GM12878 (cell line): ENCODE measurements around the gene SKAP1.

ENCODE experiments used
- ETV6 ChIP-seq, 2 experiments: fragments of 450-650 bp in 1 of 2; IDR thresholded peaks in 1 of 2; conservative IDR thresholded peaks in 1 of 2; 2 replicates each; pipeline ENCODE4 v1.6.1; 2014; ENCODE audit warnings: antibody characterized with exemption in 1 of 2, borderline replicate concordance in 1 of 2, low read depth in 1 of 2, mild to moderate bottlenecking in 1 of 2, moderate library complexity in 1 of 2
- EZH2 ChIP-seq: IDR thresholded peaks from 2 replicates; pipeline ENCODE4 v1.6.1; 2012; ENCODE audit warnings: low read depth, mild to moderate bottlenecking, control low read depth, inconsistent platforms, low read length, borderline replicate concordance; ENCODE audit not compliant: control insufficient read depth
- HDGF ChIP-seq: fragments of 450-650 bp; IDR thresholded peaks from 2 replicates; pipeline ENCODE4 v1.6.1; 2016; ENCODE audit warnings: antibody characterized with exemption
- POLR2A ChIP-seq: IDR thresholded peaks from 2 replicates; pipeline ENCODE4 v1.6.1; 2011; ENCODE audit warnings: low read depth, mild to moderate bottlenecking, low read length
- POLR2AphosphoS2 ChIP-seq: IDR thresholded peaks from 2 replicates; pipeline ENCODE4 v1.6.1; 2011; ENCODE audit warnings: low read depth, mild to moderate bottlenecking, low read length, improper control_type of control experiment, moderate library complexity
- SP1 ChIP-seq: IDR thresholded peaks from one replicate; pipeline ENCODE4 v1.6.1; 2011; ENCODE audit warnings: low read depth, low read length
- TF ChIP-seq, protein P1 (sequence below), 3 experiments: IDR thresholded peaks in 2 of 3; conservative IDR thresholded peaks in 1 of 3; 2 replicates each; pipeline ENCODE4 v1.5.1; 2011; ENCODE audit warnings: low read depth in 3 of 3, low read length in 3 of 3, mild to moderate bottlenecking in 3 of 3, control low read depth in 2 of 3, moderate library complexity in 2 of 3, inconsistent platforms in 1 of 3, mixed read lengths in 1 of 3; ENCODE audit not compliant: control insufficient read depth in 2 of 3, insufficient read depth in 1 of 3; ENCODE audit errors: extremely low read depth in 1 of 3
- TF ChIP-seq, protein P2 (sequence below): fragments of 450-650 bp; IDR thresholded peaks from 2 replicates; pipeline ENCODE4 v1.6.1; 2017; ENCODE audit warnings: antibody characterized with exemption, mild to moderate bottlenecking, moderate library complexity
- TF ChIP-seq, protein P3 (sequence below): IDR thresholded peaks from 2 replicates; pipeline ENCODE4 v1.6.1; 2012; ENCODE audit warnings: low read depth, low read length, improper control_type of control experiment
- TF ChIP-seq, protein P4 (sequence below): IDR thresholded peaks from 2 replicates; pipeline ENCODE4 v1.6.1; 2011; ENCODE audit warnings: mild to moderate bottlenecking, low read depth, low read length, moderate library complexity; ENCODE audit not compliant: insufficient replicate concordance
- TF ChIP-seq, protein P5 (sequence below): fragments of 450-650 bp; IDR thresholded peaks from 2 replicates; pipeline ENCODE4 v1.6.1; 2017; ENCODE audit warnings: mild to moderate bottlenecking, moderate library complexity

DNA sequence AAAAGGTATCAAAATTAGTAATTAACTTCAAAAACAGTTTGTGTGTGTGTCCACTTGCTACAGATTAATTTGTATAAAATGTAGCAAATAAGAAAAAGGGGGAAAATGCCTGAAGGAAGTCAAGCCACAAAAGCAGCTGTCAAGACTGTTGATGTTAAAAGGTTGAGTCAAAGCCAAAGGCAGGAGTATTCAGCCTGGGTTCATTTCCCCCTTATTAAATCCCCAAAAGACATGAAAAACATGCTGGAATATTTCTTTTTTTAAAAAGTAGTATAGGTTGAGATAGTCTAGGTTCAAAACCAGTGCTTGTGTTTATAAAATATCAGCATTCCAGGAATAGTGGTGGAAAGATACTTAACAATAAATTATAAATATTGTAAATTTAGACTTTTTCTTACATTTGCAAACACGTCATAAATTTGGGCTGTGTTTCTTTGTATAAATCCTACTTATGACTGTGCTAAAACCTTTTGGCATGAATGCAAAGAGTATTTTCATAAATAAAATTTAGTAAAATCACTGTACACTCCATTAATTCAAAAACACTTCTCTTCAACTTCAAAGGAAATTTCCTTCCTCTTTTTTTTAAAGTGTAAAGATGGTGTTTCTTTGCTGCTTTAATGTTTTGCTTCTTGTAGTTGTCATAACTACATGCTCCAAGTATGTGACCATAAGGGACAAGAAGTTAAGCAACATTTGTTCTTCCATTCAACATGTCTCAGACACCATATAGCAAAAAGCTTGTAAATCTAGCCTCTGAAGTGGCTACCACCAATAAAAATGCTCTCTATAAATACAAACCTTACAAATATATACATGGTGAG, 72.0 kb downstream of the SKAP1 start:
- TF ChIP-seq POLR2A (no peak), SP1 (no peak), POLR2AphosphoS2 (no peak), EZH2 (no peak), ETV6 (conservative IDR thresholded peaks at IDR 0.05 in 1 of 2, IDR thresholded peaks at IDR 0.05 in 1 of 2; ENCODE audit: borderline replicate concordance in 1 of 2, low read depth in 1 of 2) (no peak), HDGF (no peak)
- TF ChIP-seq, protein P1, sequence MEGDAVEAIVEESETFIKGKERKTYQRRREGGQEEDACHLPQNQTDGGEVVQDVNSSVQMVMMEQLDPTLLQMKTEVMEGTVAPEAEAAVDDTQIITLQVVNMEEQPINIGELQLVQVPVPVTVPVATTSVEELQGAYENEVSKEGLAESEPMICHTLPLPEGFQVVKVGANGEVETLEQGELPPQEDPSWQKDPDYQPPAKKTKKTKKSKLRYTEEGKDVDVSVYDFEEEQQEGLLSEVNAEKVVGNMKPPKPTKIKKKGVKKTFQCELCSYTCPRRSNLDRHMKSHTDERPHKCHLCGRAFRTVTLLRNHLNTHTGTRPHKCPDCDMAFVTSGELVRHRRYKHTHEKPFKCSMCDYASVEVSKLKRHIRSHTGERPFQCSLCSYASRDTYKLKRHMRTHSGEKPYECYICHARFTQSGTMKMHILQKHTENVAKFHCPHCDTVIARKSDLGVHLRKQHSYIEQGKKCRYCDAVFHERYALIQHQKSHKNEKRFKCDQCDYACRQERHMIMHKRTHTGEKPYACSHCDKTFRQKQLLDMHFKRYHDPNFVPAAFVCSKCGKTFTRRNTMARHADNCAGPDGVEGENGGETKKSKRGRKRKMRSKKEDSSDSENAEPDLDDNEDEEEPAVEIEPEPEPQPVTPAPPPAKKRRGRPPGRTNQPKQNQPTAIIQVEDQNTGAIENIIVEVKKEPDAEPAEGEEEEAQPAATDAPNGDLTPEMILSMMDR (IDR thresholded peaks at IDR 0.05 in 2 of 3, conservative IDR thresholded peaks at IDR 0.05 in 1 of 3; ENCODE audit: control insufficient read depth in 2 of 3, extremely low read depth in 1 of 3, insufficient read depth in 1 of 3, low read depth in 3 of 3, low read length in 3 of 3) = no peak
- TF ChIP-seq, protein P2, sequence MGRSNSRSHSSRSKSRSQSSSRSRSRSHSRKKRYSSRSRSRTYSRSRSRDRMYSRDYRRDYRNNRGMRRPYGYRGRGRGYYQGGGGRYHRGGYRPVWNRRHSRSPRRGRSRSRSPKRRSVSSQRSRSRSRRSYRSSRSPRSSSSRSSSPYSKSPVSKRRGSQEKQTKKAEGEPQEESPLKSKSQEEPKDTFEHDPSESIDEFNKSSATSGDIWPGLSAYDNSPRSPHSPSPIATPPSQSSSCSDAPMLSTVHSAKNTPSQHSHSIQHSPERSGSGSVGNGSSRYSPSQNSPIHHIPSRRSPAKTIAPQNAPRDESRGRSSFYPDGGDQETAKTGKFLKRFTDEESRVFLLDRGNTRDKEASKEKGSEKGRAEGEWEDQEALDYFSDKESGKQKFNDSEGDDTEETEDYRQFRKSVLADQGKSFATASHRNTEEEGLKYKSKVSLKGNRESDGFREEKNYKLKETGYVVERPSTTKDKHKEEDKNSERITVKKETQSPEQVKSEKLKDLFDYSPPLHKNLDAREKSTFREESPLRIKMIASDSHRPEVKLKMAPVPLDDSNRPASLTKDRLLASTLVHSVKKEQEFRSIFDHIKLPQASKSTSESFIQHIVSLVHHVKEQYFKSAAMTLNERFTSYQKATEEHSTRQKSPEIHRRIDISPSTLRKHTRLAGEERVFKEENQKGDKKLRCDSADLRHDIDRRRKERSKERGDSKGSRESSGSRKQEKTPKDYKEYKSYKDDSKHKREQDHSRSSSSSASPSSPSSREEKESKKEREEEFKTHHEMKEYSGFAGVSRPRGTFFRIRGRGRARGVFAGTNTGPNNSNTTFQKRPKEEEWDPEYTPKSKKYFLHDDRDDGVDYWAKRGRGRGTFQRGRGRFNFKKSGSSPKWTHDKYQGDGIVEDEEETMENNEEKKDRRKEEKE = no peak
- TF ChIP-seq, protein P3, sequence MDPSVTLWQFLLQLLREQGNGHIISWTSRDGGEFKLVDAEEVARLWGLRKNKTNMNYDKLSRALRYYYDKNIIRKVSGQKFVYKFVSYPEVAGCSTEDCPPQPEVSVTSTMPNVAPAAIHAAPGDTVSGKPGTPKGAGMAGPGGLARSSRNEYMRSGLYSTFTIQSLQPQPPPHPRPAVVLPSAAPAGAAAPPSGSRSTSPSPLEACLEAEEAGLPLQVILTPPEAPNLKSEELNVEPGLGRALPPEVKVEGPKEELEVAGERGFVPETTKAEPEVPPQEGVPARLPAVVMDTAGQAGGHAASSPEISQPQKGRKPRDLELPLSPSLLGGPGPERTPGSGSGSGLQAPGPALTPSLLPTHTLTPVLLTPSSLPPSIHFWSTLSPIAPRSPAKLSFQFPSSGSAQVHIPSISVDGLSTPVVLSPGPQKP = no peak
- TF ChIP-seq, protein P4, sequence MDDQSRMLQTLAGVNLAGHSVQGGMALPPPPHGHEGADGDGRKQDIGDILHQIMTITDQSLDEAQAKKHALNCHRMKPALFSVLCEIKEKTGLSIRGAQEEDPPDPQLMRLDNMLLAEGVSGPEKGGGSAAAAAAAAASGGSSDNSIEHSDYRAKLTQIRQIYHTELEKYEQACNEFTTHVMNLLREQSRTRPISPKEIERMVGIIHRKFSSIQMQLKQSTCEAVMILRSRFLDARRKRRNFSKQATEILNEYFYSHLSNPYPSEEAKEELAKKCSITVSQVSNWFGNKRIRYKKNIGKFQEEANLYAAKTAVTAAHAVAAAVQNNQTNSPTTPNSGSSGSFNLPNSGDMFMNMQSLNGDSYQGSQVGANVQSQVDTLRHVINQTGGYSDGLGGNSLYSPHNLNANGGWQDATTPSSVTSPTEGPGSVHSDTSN = no peak
- TF ChIP-seq, protein P5, sequence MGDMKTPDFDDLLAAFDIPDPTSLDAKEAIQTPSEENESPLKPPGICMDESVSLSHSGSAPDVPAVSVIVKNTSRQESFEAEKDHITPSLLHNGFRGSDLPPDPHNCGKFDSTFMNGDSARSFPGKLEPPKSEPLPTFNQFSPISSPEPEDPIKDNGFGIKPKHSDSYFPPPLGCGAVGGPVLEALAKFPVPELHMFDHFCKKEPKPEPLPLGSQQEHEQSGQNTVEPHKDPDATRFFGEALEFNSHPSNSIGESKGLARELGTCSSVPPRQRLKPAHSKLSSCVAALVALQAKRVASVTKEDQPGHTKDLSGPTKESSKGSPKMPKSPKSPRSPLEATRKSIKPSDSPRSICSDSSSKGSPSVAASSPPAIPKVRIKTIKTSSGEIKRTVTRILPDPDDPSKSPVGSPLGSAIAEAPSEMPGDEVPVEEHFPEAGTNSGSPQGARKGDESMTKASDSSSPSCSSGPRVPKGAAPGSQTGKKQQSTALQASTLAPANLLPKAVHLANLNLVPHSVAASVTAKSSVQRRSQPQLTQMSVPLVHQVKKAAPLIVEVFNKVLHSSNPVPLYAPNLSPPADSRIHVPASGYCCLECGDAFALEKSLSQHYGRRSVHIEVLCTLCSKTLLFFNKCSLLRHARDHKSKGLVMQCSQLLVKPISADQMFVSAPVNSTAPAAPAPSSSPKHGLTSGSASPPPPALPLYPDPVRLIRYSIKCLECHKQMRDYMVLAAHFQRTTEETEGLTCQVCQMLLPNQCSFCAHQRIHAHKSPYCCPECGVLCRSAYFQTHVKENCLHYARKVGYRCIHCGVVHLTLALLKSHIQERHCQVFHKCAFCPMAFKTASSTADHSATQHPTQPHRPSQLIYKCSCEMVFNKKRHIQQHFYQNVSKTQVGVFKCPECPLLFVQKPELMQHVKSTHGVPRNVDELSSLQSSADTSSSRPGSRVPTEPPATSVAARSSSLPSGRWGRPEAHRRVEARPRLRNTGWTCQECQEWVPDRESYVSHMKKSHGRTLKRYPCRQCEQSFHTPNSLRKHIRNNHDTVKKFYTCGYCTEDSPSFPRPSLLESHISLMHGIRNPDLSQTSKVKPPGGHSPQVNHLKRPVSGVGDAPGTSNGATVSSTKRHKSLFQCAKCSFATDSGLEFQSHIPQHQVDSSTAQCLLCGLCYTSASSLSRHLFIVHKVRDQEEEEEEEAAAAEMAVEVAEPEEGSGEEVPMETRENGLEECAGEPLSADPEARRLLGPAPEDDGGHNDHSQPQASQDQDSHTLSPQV = no peak
